PC-3 (cell line): Measurements from ENCODE around the gene GYG1. TPM values are rescaled to one million over a fixed set of nuclear protein-coding genes. Genes with fewer than 3 reads are reported as not detected.

Experiments
- ATAC-seq: fragments of 200-7000 bp; cut with Tn5 transposase; 2 replicates; pipeline ENCODE4 v1.9.1; 2020; ENCODE audit warnings: mild to moderate bottlenecking, moderate library complexity
- BruUV-seq: library from RNA; stranded (reverse); fragments of 400-500 nt; replicated peaks from 2 replicates; lab custom pipeline; 2021; lab: Mats Ljungman, UMichigan
- CTCF ChIA-PET: fragments of 300-600 bp; sonication (Branson Sonifier 250); formaldehyde crosslinking; loops from one replicate; lab custom pipeline; 2022; ENCODE audit warnings: antibody characterized with exemption; lab: Charles Lee
- POLR2A ChIA-PET: fragments of 300-600 bp; sonication (Branson Sonifier 250); formaldehyde crosslinking; loops from one replicate; lab custom pipeline; 2022; ENCODE audit warnings: antibody characterized with exemption; ENCODE audit not compliant: unreplicated experiment; lab: Charles Lee
- DNase-seq: peaks from one replicate; pipeline ENCODE4 v3.0.0-alpha.2; 2015
- H2AFZ ChIP-seq: fragments of 300-600 bp; sonication (generic); 2 replicates; pipeline ENCODE4 v1.6.0; 2016; ENCODE audit warnings: antibody characterized with exemption, low read length
- H3F3A ChIP-seq: fragments of 300-600 bp; sonication (generic); one replicate; pipeline ENCODE4 v1.6.0; 2017; ENCODE audit warnings: antibody characterized with exemption, low read length, control low read depth, mild to moderate bottlenecking; ENCODE audit not compliant: unreplicated experiment
- H3K27ac ChIP-seq: fragments of 300-600 bp; sonication (generic); 2 replicates; pipeline ENCODE4 v1.5.1; 2016; ENCODE audit warnings: mild to moderate bottlenecking, low read length
- H3K27me3 ChIP-seq: fragments of 300-600 bp; sonication (generic); 2 replicates; pipeline ENCODE4 v1.6.1; 2016; ENCODE audit warnings: low read length, mixed read lengths
- H3K36me3 ChIP-seq: fragments of 300-600 bp; sonication (generic); 2 replicates; pipeline ENCODE4 v1.6.1; 2016; ENCODE audit warnings: low read depth, mixed run types, low read length, mixed read lengths
- H3K4me1 ChIP-seq: fragments of 300-600 bp; sonication (generic); 2 replicates; pipeline ENCODE4 v1.5.1; 2016; ENCODE audit warnings: low read length; ENCODE audit not compliant: insufficient read depth
- H3K4me2 ChIP-seq: fragments of 300-600 bp; sonication (generic); 2 replicates; pipeline ENCODE4 v1.6.0; 2016; ENCODE audit warnings: low read length
- H3K4me3 ChIP-seq: fragments of 300-600 bp; sonication (generic); 2 replicates; pipeline ENCODE4 v1.5.1; 2016; ENCODE audit warnings: mild to moderate bottlenecking, low read length, mixed read lengths
- H3K79me2 ChIP-seq: fragments of 300-600 bp; sonication (generic); 2 replicates; pipeline ENCODE4 v1.6.1; 2017; ENCODE audit warnings: low read length, mixed read lengths
- H3K9ac ChIP-seq: fragments of 300-600 bp; sonication (generic); 2 replicates; pipeline ENCODE4 v1.6.0; 2016; ENCODE audit warnings: mild to moderate bottlenecking, low read length
- H3K9me2 ChIP-seq: fragments of 300-600 bp; sonication (generic); replicated peaks from 2 replicates; pipeline ENCODE4 v1.6.1; 2016; ENCODE audit warnings: mixed run types, low read length, mixed read lengths
- H3K9me3 ChIP-seq: fragments of 300-600 bp; sonication (generic); 2 replicates; pipeline ENCODE4 v1.6.1; 2016; ENCODE audit warnings: low read length, mixed read lengths
- H4K20me1 ChIP-seq: fragments of 300-600 bp; sonication (generic); 2 replicates; pipeline ENCODE4 v1.6.1; 2016; ENCODE audit warnings: low read length, mixed read lengths
- EZH2 ChIP-seq: fragments of 300-600 bp; sonication (generic); IDR thresholded peaks from one replicate; pipeline ENCODE4 v1.6.1; 2017; ENCODE audit warnings: antibody characterized with exemption, mild to moderate bottlenecking, low read length; ENCODE audit not compliant: unreplicated experiment
- EZH2phosphoT487 ChIP-seq: fragments of 300-600 bp; sonication (generic); IDR thresholded peaks from 2 replicates; pipeline ENCODE4 v1.6.1; 2018; ENCODE audit warnings: mild to moderate bottlenecking, antibody characterized with exemption, low read length, borderline replicate concordance
- intact Hi-C: fragments of 100-400 bp; cut with micrococcal nuclease; formaldehyde crosslinking; loops from 2 replicates; pipeline ENCODE4 v1.9.0; 2023
- total RNA-seq: library from RNA; depleted of rRNA; stranded (reverse); fragments of >200 nt; gene quantifications from 2 replicates; pipeline ENCODE4 v1.2.3, GENCODE V29; 2014
- TF ChIP-seq, protein P1 (sequence below): fragments of 300-600 bp; sonication (generic); conservative IDR thresholded peaks from 2 replicates; pipeline ENCODE4 v1.5.1; 2017; ENCODE audit warnings: antibody characterized with exemption, low read depth, mild to moderate bottlenecking, low read length

The GYG1 gene
- total RNA-seq, 1 experiment from 2014 or later = 12.0 TPM

DNA sequence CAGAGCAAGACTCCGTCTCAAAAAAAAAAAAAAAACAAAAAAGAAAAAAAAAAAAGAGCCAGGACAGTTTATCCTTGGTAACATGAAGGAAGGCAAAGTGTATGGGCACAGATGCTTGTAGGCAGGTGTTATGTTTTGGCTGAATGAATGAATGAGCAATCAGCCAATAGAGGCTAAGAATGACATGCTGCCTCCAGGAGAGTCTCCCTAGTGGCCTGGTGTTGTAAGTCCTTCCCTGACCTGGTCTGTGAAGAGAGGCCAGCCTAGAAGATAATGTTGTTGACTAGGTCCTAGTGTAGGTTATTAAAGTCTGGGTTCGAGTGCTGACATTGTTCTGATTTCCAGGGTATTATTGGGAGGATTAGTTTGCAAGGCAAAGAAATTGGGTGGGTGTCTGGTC is 24.9 kb downstream of the GYG1 start:
- Histone ChIP-seq H3F3A (no peaks in the 10 kb centered on the region), H3K9ac (no peak overlapping the region), H3K4me1 (peaks cover 4% of the 10 kb centered on the region; the same call in 1 of the 2 replicates), H2AFZ (no peak overlapping the region), H3K79me2 (no peaks in the 10 kb centered on the region), H3K27me3 (no peaks in the 10 kb centered on the region), H3K9me3 (no peaks in the 10 kb centered on the region), H4K20me1 (no peaks in the 10 kb centered on the region), H3K4me3 (no peak overlapping the region), H3K27ac (no peak overlapping the region), H3K36me3 (0 out of 2 replicates have a peak, but pooled peaks cover under 1% of the 10 kb centered on the region), H3K4me2 (no peak overlapping the region), H3K9me2 (no peaks in the 10 kb centered on the region)
- ChIA-PET CTCF (no interaction called here), POLR2A (no interaction called here)
- no TSS peak for BruUV-seq
- no peak for TF ChIP-seq EZH2
- TF ChIP-seq, protein P1, sequence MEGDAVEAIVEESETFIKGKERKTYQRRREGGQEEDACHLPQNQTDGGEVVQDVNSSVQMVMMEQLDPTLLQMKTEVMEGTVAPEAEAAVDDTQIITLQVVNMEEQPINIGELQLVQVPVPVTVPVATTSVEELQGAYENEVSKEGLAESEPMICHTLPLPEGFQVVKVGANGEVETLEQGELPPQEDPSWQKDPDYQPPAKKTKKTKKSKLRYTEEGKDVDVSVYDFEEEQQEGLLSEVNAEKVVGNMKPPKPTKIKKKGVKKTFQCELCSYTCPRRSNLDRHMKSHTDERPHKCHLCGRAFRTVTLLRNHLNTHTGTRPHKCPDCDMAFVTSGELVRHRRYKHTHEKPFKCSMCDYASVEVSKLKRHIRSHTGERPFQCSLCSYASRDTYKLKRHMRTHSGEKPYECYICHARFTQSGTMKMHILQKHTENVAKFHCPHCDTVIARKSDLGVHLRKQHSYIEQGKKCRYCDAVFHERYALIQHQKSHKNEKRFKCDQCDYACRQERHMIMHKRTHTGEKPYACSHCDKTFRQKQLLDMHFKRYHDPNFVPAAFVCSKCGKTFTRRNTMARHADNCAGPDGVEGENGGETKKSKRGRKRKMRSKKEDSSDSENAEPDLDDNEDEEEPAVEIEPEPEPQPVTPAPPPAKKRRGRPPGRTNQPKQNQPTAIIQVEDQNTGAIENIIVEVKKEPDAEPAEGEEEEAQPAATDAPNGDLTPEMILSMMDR = no peak
- TF ChIP-seq EZH2phosphoT487 = no peak
- intact Hi-C loops = no loop called here
- ATAC-seq (no peak), DNase-seq (no peak)

DNA sequence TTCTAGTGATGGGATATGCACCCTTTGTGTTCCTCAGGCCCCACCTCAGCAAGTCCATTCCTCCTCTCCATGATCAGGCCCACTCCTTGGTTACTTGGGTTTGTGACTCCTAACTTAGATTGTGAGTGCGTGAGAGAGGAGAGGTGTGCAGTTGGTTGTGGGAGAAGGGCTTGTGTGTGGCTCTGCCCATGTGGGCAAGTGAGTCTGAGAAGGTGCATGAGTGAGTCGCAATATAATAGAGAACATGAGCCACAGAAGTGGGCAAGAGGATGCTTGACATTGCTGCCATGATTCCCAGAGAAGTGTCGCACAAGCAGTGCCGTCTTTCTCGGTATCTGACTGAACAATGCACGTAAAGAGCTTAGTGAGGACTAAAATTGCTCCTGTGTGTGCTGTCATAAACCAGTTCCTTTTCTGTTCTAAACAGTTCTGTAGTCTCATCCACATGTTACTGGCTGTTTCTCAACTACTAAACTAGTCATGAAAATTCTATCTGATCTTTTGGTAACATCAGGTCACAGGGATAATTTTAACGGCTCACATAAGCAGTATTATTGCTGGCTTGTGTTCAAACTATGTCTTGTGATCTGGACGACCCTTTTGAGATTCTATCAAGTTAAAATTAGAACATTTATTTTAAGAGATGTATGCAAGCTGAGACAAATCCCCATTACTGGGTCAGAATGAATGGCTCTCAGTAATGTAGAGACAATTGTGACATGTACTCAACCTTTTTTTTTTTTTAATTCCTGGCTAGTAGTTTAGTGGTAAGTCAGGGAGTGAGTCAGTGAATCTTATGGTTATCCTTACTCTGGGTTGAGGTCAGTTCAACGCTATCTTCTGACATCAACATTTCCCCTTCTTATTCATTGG is 25.6 kb downstream of the GYG1 start:
- ATAC-seq = peak; percentile 37
- peak; percentile 45 for DNase-seq
- no peak overlapping the region for H3K4me2 ChIP-seq
- TF ChIP-seq EZH2 = no peak
- no peak for TF ChIP-seq EZH2phosphoT487
- H4K20me1 ChIP-seq = no peaks in the 10 kb centered on the region
- H3K79me2 ChIP-seq = no peaks in the 10 kb centered on the region
- BruUV-seq = no TSS peak
- ChIA-PET CTCF (no interaction called here), POLR2A (no interaction called here)
- no peaks in the 10 kb centered on the region for H3F3A ChIP-seq
- no peak overlapping the region for H3K9ac ChIP-seq
- no peak overlapping the region for H2AFZ ChIP-seq
- H3K4me1 ChIP-seq = peaks cover 4% of the 10 kb centered on the region; the same call in 1 of the 2 replicates
- H3K4me3 ChIP-seq = no peak overlapping the region
- H3K36me3 ChIP-seq = no peaks in the 10 kb centered on the region
- no peaks in the 10 kb centered on the region for H3K9me2 ChIP-seq
- intact Hi-C loops = no loop called here
- H3K27me3 ChIP-seq = no peaks in the 10 kb centered on the region
- H3K9me3 ChIP-seq = no peaks in the 10 kb centered on the region
- no peak overlapping the region for H3K27ac ChIP-seq

DNA sequence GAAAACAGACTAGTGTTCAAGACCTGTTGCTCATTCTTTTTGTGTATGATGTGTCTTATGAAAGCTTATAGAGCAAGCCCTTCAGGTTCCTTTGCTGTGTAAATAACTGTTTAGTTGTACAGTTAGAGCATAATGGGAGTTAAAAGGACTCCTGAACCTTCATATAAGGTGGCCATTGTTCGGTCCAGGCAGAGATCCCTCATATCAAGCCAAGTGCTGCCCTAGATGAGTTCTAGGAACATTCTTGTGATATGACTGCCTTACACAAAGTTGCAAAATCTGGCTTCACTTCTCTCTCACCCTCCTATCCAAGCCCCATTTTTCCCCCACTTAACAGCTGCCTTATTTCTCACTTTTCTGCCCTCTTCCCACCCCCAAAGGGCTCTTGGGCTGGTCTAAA is 26.9 kb downstream of the GYG1 start:
- ChIA-PET POLR2A (no interaction called here), CTCF (interaction anchor here (0.5 kb wide), 1 partner anchor 62 kb away, joined by 8 read pairs; no protein-coding TSS in a partner anchor)
- BruUV-seq = no TSS peak
- H3K4me1 ChIP-seq = peaks cover 4% of the 10 kb centered on the region; the same call in 1 of the 2 replicates
- intact Hi-C loops = no loop called here
- no peaks in the 10 kb centered on the region for H3K79me2 ChIP-seq
- H3K27me3 ChIP-seq = no peaks in the 10 kb centered on the region
- no peaks in the 10 kb centered on the region for H4K20me1 ChIP-seq
- no peak overlapping the region for H2AFZ ChIP-seq
- H3K9me2 ChIP-seq = no peaks in the 10 kb centered on the region
- no peak overlapping the region for H3K27ac ChIP-seq
- no peaks in the 10 kb centered on the region for H3F3A ChIP-seq
- DNase-seq (no peak), ATAC-seq (no peak)
- H3K9ac ChIP-seq = no peak overlapping the region
- H3K9me3 ChIP-seq = no peaks in the 10 kb centered on the region
- no peak for TF ChIP-seq EZH2phosphoT487
- no peak for TF ChIP-seq EZH2
- TF ChIP-seq, protein P1 = no peak
- no peak overlapping the region for H3K4me3 ChIP-seq
- H3K36me3 ChIP-seq = no peaks in the 10 kb centered on the region
- H3K4me2 ChIP-seq = no peak overlapping the region
